GM13977 (cell line): ENCODE results near the gene MYH3.

Experiments used
- DNase-seq: peaks from one replicate; pipeline ENCODE4 v3.0.0; 2012; ENCODE audit warnings: low spot score
- CTCF ChIP-seq: IDR thresholded peaks from 2 replicates; pipeline ENCODE4 v1.5.1; 2012; ENCODE audit warnings: mild to moderate bottlenecking, control low read depth; ENCODE audit not compliant: insufficient read depth; ENCODE audit errors: extremely low read depth, missing control alignments
- in situ Hi-C: fragments of 300-500 bp; cut with MboI; formaldehyde crosslinking; loops from one replicate; pipeline ENCODE4 v1.12.0; 2022; ENCODE audit warnings: low sequenced_read_pairs, low pct_unique_long_range_greater_than_20kb, mixed read lengths, inconsistent platforms; ENCODE audit not compliant: unreplicated experiment

Gene MYH3

GRCh38 chr17:10687499-10687898 is 30.4 kb upstream of the MYH3 start:
- no peak for TF ChIP-seq CTCF
- in situ Hi-C loops: no loop called here
- no peak for DNase-seq

DNA sequence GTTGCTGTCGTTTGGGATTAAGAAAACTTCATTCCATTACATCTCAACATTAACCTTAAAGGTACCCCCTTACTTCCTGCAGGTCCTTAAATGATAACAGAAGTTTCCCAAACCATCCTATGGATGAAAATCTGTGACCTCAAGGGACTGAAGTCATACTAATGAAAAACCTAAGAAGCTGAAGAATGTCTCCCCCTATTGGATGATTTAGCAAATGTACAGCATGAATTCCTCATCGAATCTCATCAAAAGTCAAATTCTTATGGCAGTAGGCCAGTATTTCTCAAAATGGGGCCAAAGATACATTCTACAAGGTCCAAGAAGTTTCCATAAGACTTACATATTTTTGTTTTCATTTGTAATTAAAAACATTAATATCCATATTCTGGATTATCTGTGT is 26.7 kb upstream of the MYH3 start:
- in situ Hi-C loops: no loop called here
- TF ChIP-seq CTCF: peak; percentile 50
- DNase-seq: no peak

DNA sequence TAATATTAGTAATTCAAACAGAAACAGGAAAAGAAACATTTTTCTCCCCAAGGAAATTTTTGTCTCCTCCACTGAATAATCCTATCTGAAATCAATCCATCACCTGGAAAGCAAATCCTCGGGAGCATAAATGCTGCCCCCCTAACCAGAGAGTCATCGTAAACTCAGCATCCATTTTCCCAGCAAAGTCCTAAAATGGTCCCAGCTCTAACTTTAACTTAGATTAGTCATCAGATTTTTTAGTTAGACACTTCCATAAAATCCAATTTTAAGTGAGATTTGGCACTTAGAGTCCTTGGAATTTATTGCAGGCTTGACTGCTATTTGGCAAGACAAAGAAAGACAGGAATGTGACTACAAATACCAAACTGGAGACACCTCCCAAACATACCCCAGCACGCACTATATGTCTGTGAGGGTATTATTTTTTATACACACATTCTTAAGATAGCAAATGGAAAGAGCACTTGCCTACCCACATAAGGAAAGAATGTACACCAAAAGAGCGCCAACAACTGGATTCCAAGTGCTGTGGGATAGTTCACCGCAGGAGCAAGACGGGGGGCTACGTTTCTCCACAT is 24.8 kb upstream of the MYH3 start:
- TF ChIP-seq CTCF: no peak
- no peak for DNase-seq
- in situ Hi-C loops: no loop called here

DNA sequence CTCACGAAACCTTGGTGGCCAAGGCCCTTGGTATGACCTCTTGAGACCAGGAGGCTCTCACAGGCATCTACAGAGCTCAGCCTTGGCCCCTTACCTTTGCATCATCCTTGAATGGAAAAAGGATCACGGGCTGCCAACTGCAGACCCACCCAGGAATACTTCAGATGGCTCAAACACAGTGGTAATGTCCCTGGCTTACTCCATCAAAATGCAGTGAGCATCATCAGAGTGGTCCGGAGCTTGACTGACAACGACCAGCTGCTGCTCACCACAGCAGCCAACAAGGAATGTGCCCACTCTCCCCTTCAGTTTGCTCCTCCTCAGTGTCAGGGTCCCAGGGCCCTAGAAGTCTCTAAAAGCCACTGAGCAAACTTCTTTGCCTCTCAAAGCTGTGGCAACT is 17.6 kb upstream of the MYH3 start:
- no peak for DNase-seq
- no peak for TF ChIP-seq CTCF
- in situ Hi-C loops: no loop called here

- in situ Hi-C loops: no loop called here
- no peak for TF ChIP-seq CTCF
- DNase-seq: no peak
These were observed 16.2 kb upstream of the MYH3 start for GRCh38 chr17:10673312-10673711.

GRCh38 chr17:10668775-10669174 is 11.7 kb upstream of the MYH3 start:
- TF ChIP-seq CTCF: no peak
- DNase-seq: no peak
- in situ Hi-C loops: no loop called here

DNA sequence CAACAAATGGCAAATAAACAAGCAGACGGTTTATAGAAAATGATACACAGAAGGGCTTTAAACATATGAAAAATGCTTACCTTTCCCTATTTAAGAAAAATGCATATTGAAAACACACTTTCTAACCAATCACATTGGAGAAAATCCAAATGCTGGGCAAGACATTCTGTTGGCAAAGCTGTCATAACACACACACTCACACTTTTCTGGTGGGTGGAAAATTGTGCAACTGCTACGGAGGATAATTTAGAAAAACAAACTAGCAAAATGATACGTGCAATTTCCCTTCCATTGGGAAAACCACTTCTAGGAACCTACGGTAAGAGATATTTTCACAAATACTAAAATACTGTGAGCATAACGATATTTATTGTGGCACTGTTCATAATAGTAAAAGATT is 9.8 kb upstream of the MYH3 start:
- no peak for DNase-seq
- in situ Hi-C loops: no loop called here
- TF ChIP-seq CTCF: no peak
